ENCODE results near the gene POU6F1. TPM values are rescaled to one million over a fixed set of nuclear protein-coding genes. Genes with fewer than 3 reads are reported as not detected.

POU6F1 gene
- total and polyA plus RNA-seq, 2 of the 8 experiments (the other 6 are each of a cell fraction or from before 2014, with no cell fraction given): 5.6 to 8.7 TPM

GRCh38 chr12:51222461-51222860 is 4.6 kb upstream of the POU6F1 start (continued):
- TF ChIP-seq, protein P1, sequence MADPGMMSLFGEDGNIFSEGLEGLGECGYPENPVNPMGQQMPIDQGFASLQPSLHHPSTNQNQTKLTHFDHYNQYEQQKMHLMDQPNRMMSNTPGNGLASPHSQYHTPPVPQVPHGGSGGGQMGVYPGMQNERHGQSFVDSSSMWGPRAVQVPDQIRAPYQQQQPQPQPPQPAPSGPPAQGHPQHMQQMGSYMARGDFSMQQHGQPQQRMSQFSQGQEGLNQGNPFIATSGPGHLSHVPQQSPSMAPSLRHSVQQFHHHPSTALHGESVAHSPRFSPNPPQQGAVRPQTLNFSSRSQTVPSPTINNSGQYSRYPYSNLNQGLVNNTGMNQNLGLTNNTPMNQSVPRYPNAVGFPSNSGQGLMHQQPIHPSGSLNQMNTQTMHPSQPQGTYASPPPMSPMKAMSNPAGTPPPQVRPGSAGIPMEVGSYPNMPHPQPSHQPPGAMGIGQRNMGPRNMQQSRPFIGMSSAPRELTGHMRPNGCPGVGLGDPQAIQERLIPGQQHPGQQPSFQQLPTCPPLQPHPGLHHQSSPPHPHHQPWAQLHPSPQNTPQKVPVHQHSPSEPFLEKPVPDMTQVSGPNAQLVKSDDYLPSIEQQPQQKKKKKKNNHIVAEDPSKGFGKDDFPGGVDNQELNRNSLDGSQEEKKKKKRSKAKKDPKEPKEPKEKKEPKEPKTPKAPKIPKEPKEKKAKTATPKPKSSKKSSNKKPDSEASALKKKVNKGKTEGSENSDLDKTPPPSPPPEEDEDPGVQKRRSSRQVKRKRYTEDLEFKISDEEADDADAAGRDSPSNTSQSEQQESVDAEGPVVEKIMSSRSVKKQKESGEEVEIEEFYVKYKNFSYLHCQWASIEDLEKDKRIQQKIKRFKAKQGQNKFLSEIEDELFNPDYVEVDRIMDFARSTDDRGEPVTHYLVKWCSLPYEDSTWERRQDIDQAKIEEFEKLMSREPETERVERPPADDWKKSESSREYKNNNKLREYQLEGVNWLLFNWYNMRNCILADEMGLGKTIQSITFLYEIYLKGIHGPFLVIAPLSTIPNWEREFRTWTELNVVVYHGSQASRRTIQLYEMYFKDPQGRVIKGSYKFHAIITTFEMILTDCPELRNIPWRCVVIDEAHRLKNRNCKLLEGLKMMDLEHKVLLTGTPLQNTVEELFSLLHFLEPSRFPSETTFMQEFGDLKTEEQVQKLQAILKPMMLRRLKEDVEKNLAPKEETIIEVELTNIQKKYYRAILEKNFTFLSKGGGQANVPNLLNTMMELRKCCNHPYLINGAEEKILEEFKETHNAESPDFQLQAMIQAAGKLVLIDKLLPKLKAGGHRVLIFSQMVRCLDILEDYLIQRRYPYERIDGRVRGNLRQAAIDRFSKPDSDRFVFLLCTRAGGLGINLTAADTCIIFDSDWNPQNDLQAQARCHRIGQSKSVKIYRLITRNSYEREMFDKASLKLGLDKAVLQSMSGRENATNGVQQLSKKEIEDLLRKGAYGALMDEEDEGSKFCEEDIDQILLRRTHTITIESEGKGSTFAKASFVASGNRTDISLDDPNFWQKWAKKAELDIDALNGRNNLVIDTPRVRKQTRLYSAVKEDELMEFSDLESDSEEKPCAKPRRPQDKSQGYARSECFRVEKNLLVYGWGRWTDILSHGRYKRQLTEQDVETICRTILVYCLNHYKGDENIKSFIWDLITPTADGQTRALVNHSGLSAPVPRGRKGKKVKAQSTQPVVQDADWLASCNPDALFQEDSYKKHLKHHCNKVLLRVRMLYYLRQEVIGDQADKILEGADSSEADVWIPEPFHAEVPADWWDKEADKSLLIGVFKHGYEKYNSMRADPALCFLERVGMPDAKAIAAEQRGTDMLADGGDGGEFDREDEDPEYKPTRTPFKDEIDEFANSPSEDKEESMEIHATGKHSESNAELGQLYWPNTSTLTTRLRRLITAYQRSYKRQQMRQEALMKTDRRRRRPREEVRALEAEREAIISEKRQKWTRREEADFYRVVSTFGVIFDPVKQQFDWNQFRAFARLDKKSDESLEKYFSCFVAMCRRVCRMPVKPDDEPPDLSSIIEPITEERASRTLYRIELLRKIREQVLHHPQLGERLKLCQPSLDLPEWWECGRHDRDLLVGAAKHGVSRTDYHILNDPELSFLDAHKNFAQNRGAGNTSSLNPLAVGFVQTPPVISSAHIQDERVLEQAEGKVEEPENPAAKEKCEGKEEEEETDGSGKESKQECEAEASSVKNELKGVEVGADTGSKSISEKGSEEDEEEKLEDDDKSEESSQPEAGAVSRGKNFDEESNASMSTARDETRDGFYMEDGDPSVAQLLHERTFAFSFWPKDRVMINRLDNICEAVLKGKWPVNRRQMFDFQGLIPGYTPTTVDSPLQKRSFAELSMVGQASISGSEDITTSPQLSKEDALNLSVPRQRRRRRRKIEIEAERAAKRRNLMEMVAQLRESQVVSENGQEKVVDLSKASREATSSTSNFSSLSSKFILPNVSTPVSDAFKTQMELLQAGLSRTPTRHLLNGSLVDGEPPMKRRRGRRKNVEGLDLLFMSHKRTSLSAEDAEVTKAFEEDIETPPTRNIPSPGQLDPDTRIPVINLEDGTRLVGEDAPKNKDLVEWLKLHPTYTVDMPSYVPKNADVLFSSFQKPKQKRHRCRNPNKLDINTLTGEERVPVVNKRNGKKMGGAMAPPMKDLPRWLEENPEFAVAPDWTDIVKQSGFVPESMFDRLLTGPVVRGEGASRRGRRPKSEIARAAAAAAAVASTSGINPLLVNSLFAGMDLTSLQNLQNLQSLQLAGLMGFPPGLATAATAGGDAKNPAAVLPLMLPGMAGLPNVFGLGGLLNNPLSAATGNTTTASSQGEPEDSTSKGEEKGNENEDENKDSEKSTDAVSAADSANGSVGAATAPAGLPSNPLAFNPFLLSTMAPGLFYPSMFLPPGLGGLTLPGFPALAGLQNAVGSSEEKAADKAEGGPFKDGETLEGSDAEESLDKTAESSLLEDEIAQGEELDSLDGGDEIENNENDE (IDR thresholded peaks at IDR 0.05; ENCODE audit: insufficient replicate concordance, low read length): no peak

Measured in H1 (cell line).